Measurements from ENCODE around the gene DMRT2.

Gene DMRT2

DNA sequence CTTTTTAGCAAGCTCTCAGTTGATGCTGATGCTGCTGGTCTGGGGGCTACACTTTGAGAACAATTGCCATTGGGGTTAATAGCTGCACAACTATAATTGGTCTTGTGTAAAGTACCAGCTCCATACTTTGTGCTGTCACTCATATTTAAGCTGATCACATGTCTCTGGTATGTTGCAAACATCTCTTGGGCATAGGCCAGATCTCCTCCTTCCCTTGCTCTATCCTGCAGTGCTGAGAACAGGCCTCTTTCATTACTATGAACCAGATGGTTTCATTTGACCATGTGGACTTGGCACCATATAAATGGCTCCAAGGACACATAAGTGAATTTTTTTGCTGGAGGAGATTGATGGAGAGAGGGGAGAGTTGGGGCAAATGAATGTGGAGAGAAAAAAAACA is 48.4 kb downstream of the DMRT2 start:
- Mint-ChIP-seq H3K36me3 (no peaks in the 10 kb centered on the region), H3K4me1 (peaks cover 5% of the 10 kb centered on the region), H3K9me3 (peaks cover 2% of the 10 kb centered on the region), H3K27me3 (peaks cover 36% of the 10 kb centered on the region), H3K27ac (no peak overlapping the region), H3K4me3 (no peak overlapping the region)
- ATAC-seq, result no peak

DNA sequence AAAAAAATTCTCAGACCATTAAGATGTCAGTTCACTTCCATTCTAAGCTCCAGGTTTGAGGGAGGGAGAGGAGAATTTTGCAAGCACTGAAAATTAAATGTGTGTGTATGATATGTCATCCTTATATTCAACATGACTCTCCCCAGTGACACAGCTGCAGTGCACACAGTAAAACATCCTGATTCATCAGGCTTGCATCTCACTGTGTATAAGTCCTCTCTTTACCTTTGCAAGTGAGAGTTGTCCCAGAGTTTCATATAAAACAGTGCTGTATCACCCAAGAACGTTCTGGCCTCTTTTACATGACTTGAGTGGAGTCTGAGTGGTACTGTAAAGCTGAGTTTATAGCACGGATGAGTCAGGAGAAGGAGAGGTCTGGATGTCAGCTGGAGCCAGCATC is 50.0 kb downstream of the DMRT2 start:
- Mint-ChIP-seq H3K27me3 (peaks cover 36% of the 10 kb centered on the region), H3K27ac (no peak overlapping the region), H3K4me3 (no peak overlapping the region), H3K9me3 (peaks cover 7% of the 10 kb centered on the region), H3K4me1 (peaks cover 5% of the 10 kb centered on the region), H3K36me3 (no peaks in the 10 kb centered on the region)
- ATAC-seq, result no peak

DNA sequence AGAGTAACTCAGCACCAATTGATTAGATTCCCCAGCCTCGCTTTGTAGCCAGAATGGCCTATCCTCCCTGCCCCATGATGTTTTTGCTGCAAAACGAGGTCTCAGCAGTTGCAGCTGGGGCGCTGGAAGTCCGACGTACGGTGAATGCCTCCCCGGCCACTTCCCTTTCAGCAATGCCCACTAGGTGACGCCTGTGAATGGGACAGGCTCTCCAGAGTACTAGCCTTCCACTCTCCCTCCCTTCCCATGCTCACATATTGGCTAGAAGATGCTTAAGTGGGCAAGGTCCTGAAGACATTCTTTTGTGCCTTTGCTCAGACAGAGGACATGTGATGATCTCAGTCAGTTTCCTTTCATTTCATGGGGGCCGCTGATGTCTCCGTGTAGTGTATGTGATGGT is 50.8 kb downstream of the DMRT2 start:
- Mint-ChIP-seq H3K9me3 (peaks cover 7% of the 10 kb centered on the region), H3K27me3 (peaks cover 36% of the 10 kb centered on the region), H3K4me1 (peaks cover 5% of the 10 kb centered on the region), H3K4me3 (no peak overlapping the region), H3K36me3 (no peaks in the 10 kb centered on the region), H3K27ac (no peak overlapping the region)
- ATAC-seq, result no peak

DNA sequence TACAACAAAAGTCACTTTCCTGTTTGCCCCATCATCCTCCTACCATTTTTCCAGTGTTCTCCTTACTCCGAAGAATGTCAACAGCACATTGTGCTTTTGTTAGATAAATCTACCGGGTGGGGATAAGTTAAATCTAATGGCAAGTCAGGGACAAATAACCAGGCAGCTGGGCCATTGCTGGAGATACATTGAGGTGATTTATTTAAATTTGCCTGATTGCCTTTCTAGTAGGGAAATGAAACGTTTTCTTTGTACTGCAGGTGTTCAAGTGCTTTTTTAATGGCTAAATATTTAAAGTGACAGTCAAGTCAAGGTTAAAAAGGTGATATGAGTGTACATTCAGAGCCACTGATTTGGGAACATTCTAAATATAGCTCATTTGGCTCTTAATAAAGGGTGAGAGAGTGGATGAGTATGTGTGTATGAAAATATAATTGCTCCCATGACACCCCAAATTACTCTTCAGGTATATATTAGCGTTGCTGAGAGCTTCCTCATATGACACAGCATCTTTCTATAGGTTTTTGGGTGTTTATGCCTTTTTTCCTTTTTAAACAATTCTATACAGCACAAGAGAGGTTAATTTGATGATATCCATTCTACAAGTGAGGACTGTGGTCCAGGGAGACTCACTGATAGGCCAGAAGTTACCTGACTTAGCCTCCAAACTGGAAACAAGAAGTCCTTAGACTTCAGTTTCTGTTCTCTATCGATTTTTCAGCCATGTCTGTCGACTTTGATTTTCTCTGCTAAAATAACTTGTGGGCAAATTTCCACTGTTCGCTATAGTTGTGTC is 51.9 kb downstream of the DMRT2 start:
- Mint-ChIP-seq H3K9me3 (peaks cover 9% of the 10 kb centered on the region), H3K27ac (no peak overlapping the region), H3K4me3 (no peak overlapping the region), H3K36me3 (no peaks in the 10 kb centered on the region), H3K4me1 (peaks cover 5% of the 10 kb centered on the region), H3K27me3 (peaks cover 25% of the 10 kb centered on the region)
- no peak for ATAC-seq

DNA sequence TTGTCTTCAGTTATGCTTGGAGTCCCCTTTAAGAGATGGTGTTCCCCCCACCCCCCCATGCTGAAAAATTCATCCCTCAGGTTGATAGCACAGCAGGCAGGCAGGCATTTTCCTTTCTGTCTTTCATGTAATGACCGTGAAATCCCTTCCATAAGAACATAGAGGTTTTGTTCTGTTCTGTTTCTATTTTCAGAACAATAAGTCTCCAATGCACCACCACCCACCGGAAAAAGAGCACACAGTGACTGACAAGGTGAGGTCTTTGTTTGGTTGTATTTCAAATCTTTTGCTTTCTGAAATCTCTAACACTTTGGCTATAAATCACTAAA is 52.4 kb downstream of the DMRT2 start:
- peaks cover 5% of the 10 kb centered on the region for H3K4me1 Mint-ChIP-seq
- H3K9me3 Mint-ChIP-seq, result peaks cover 9% of the 10 kb centered on the region
- H3K27me3 Mint-ChIP-seq, result peaks cover 21% of the 10 kb centered on the region
- no peak overlapping the region for H3K4me3 Mint-ChIP-seq
- no peaks in the 10 kb centered on the region for H3K36me3 Mint-ChIP-seq
- H3K27ac Mint-ChIP-seq, result no peak overlapping the region
- ATAC-seq, result no peak
